ENCODE measurements around the gene PPFIBP1. TPM values are rescaled to one million over a fixed set of nuclear protein-coding genes. Genes with fewer than 3 reads are reported as not detected.
"Not testable (repeated sequence)": the region's sequence is repeated elsewhere in the genome, so short reads cannot be mapped to it uniquely, and the experiment has no call there.

The PPFIBP1 gene
- total RNA-seq, 1 donor from 2014 or later = 49.6 TPM

GRCh38 chr12:27585739-27586265, 61.8 kb downstream of the PPFIBP1 start:
- intact Hi-C loops (cut with micrococcal nuclease) = loop anchor here (2.0 to 5.0 kb wide), 2 partner anchors 61 to 66 kb away; partner anchors contain the start of gene PPFIBP1

GRCh38 chr12:27588075-27588730, 64.2 kb downstream of the PPFIBP1 start:
- intact Hi-C loops (cut with micrococcal nuclease) = loop anchor here (5.0 kb wide), 1 partner anchor 64 kb away; no protein-coding TSS in a partner anchor

- intact Hi-C loops (cut with micrococcal nuclease) = loop anchor here (5.0 kb wide), 1 partner anchor 64 kb away; no protein-coding TSS in a partner anchor
These were observed 64.8 kb downstream of the PPFIBP1 start for GRCh38 chr12:27588776-27589175.

- intact Hi-C loops (cut with micrococcal nuclease) = loop anchor here (5.0 kb wide), 1 partner anchor 63 kb away; no protein-coding TSS in a partner anchor
These were observed 65.4 kb downstream of the PPFIBP1 start for GRCh38 chr12:27589419-27589818.

GRCh38 chr12:27591698-27592097, 67.7 kb downstream of the PPFIBP1 start:
- intact Hi-C loops (cut with micrococcal nuclease) = not testable (repeated sequence)

- intact Hi-C loops (cut with micrococcal nuclease) = no loop called here
These were observed 68.5 kb downstream of the PPFIBP1 start for GRCh38 chr12:27592548-27592947.

- intact Hi-C loops (cut with micrococcal nuclease) = no loop called here
These were observed 69.3 kb downstream of the PPFIBP1 start for GRCh38 chr12:27593266-27593665.

GRCh38 chr12:27595231-27595642, 71.2 kb downstream of the PPFIBP1 start:
- intact Hi-C loops (cut with micrococcal nuclease) = no loop called here

GRCh38 chr12:27598866-27599265, 74.9 kb downstream of the PPFIBP1 start:
- intact Hi-C loops (cut with micrococcal nuclease) = not testable (repeated sequence)

- intact Hi-C loops (cut with micrococcal nuclease) = not testable (repeated sequence)
These were observed 77.2 kb downstream of the PPFIBP1 start for GRCh38 chr12:27601056-27601828.

- intact Hi-C loops (cut with micrococcal nuclease) = no loop called here
These were observed 78.5 kb downstream of the PPFIBP1 start for GRCh38 chr12:27602516-27602915.

GRCh38 chr12:27604431-27604830, 80.4 kb downstream of the PPFIBP1 start:
- intact Hi-C loops (cut with micrococcal nuclease) = no loop called here

GRCh38 chr12:27606986-27607385, 83.0 kb downstream of the PPFIBP1 start:
- intact Hi-C loops (cut with micrococcal nuclease) = no loop called here

- intact Hi-C loops (cut with micrococcal nuclease) = no loop called here
These were observed 83.6 kb downstream of the PPFIBP1 start for GRCh38 chr12:27607591-27607990.

- intact Hi-C loops (cut with micrococcal nuclease) = no loop called here
These were observed 84.9 kb downstream of the PPFIBP1 start for GRCh38 chr12:27608890-27609289.

GRCh38 chr12:27610374-27610773, 86.4 kb downstream of the PPFIBP1 start:
- intact Hi-C loops (cut with micrococcal nuclease) = no loop called here

GRCh38 chr12:27614386-27614785, 90.4 kb downstream of the PPFIBP1 start:
- intact Hi-C loops (cut with micrococcal nuclease) = no loop called here

GRCh38 chr12:27614866-27615265, 90.9 kb downstream of the PPFIBP1 start:
- intact Hi-C loops (cut with micrococcal nuclease) = no loop called here

- intact Hi-C loops (cut with micrococcal nuclease) = no loop called here
These were observed 91.4 kb downstream of the PPFIBP1 start for GRCh38 chr12:27615331-27615891.

- intact Hi-C loops (cut with micrococcal nuclease) = no loop called here
These were observed 92.5 kb downstream of the PPFIBP1 start for GRCh38 chr12:27616356-27617142.

- intact Hi-C loops (cut with micrococcal nuclease) = no loop called here
These were observed 94.8 kb downstream of the PPFIBP1 start for GRCh38 chr12:27618836-27619235.
